Keratinocyte (primary cell): ENCODE data around the gene PPARA. TPM values are rescaled to one million over a fixed set of nuclear protein-coding genes. Genes with fewer than 3 reads are reported as not detected.

ENCODE experiments used
- DNase-seq: peaks from one replicate; pipeline ENCODE4 v3.0.0-alpha.2; 2011; ENCODE audit warnings: low read depth, missing footprints, low spot score
- FAIRE-seq: peaks from 2 replicates; lab custom pipeline; 2011; peaks lifted over from hg19 to GRCh38; lab: Jason Lieb, UNC
- H2AFZ ChIP-seq: 2 replicates; pipeline ENCODE4 v1.6.0; 2012; ENCODE audit warnings: low read length, control low read depth, inconsistent platforms; ENCODE audit not compliant: control insufficient read depth
- H3K27ac ChIP-seq: 2 replicates; pipeline ENCODE4 v1.5.1; 2011; ENCODE audit warnings: low read length; ENCODE audit not compliant: control insufficient read depth, insufficient read depth
- H3K27me3 ChIP-seq: 3 replicates; pipeline ENCODE4 v1.6.0; 2011; ENCODE audit warnings: low read length; ENCODE audit not compliant: control insufficient read depth, insufficient read depth; ENCODE audit errors: extremely low read depth
- H3K36me3 ChIP-seq, 2 experiments: 2 replicates in 1 of 2; 3 replicates in 1 of 2; pipeline ENCODE4 v1.5.1; 2011; ENCODE audit warnings: low read length in 2 of 2, mild to moderate bottlenecking in 1 of 2; ENCODE audit not compliant: control insufficient read depth in 2 of 2, insufficient read depth in 2 of 2; ENCODE audit errors: extremely low read depth in 1 of 2
- H3K4me1 ChIP-seq: 3 replicates; pipeline ENCODE4 v1.5.1; 2011; ENCODE audit warnings: low read length; ENCODE audit not compliant: control insufficient read depth, insufficient read depth; ENCODE audit errors: extremely low read depth
- H3K4me2 ChIP-seq: 3 replicates; pipeline ENCODE4 v1.6.0; 2011; ENCODE audit warnings: low read depth, low read length; ENCODE audit not compliant: control insufficient read depth, insufficient read depth; ENCODE audit errors: extremely low read depth
- H3K4me3 ChIP-seq, 3 experiments: fragments of 200-600 bp in 1 of 3; sonication (generic) in 1 of 3; 2 replicates in 2 of 3; 3 replicates in 1 of 3; pipeline ENCODE4 v1.5.1; 2011 to 2016; ENCODE audit warnings: low read length in 3 of 3, mild to moderate bottlenecking in 3 of 3, control low read depth in 2 of 3, inconsistent platforms in 1 of 3, low read depth in 1 of 3, mixed read lengths in 1 of 3, mixed run types in 1 of 3, moderate library complexity in 1 of 3; ENCODE audit not compliant: control insufficient read depth in 2 of 3, insufficient read depth in 2 of 3; ENCODE audit errors: extremely low read depth in 1 of 3
- H3K79me2 ChIP-seq: 2 replicates; pipeline ENCODE4 v1.6.0; 2012; ENCODE audit warnings: low read length; ENCODE audit not compliant: control insufficient read depth, insufficient read depth
- H3K9ac ChIP-seq: 3 replicates; pipeline ENCODE4 v1.6.0; 2011; ENCODE audit warnings: low read length; ENCODE audit not compliant: control insufficient read depth, insufficient read depth; ENCODE audit errors: extremely low read depth
- H3K9me1 ChIP-seq: 3 replicates; pipeline ENCODE4 v1.6.0; 2011; ENCODE audit warnings: low read length; ENCODE audit not compliant: control insufficient read depth, insufficient read depth; ENCODE audit errors: extremely low read depth
- H3K9me3 ChIP-seq: 2 replicates; pipeline ENCODE4 v1.5.1; 2012; ENCODE audit warnings: low read depth, low read length; ENCODE audit not compliant: control insufficient read depth
- H4K20me1 ChIP-seq: 3 replicates; pipeline ENCODE4 v1.6.0; 2011; ENCODE audit warnings: low read length; ENCODE audit not compliant: control insufficient read depth, insufficient read depth; ENCODE audit errors: extremely low read depth
- CTCF ChIP-seq, 3 experiments: IDR thresholded peaks in 1 of 3; conservative IDR thresholded peaks in 1 of 3; optimal IDR thresholded peaks in 1 of 3; 2 replicates in 2 of 3; 3 replicates in 1 of 3; pipeline versions ENCODE3 to v1.5.1; 2011; ENCODE audit warnings: low read length in 3 of 3, mild to moderate bottlenecking in 3 of 3, moderate library complexity in 2 of 3, control low read depth in 1 of 3, inconsistent platforms in 1 of 3; ENCODE audit not compliant: insufficient read depth in 2 of 3; ENCODE audit errors: extremely low read depth in 1 of 3
- EZH2 ChIP-seq: IDR thresholded peaks from one replicate; pipeline ENCODE4 v1.6.1; 2012; ENCODE audit warnings: inconsistent platforms, mild to moderate bottlenecking, low read length, moderate library complexity
- dilution Hi-C: fragments of 300-500 bp; cut with MboI; formaldehyde crosslinking; loops from one replicate; pipeline ENCODE4 v1.7.0; 2020; ENCODE audit warnings: low sequenced_read_pairs; ENCODE audit not compliant: extremely low pct_ligation_motif_present
- polyA plus RNA-seq, 5 experiments: library from polyadenylated mRNA; depleted of rRNA in 3 of 5; stranded (reverse) in 3 of 5; stranded (forward) in 1 of 5; unstranded in 1 of 5; fragments of >200 nt; gene quantifications; 1 replicate in 1 of 5; 2 replicates in 3 of 5; 3 replicates in 1 of 5; pipeline versions ENCODE4 v1.2.1 to v1.2.3, GENCODE V29; 2011 to 2012; ENCODE audit warnings: missing spikeins in 2 of 5, low read depth in 1 of 5, low replicate concordance in 1 of 5

PPARA gene
- polyA plus RNA-seq, 1 donor (not counting 4 experiments of a cell fraction or from before 2014, with no cell fraction given): 4.9 TPM

GRCh38 chr22:46125311-46125710 lies 25.0 kb upstream of the PPARA start:
- no peak overlapping the region for H3K27ac ChIP-seq
- no peaks in the 10 kb centered on the region for H4K20me1 ChIP-seq
- H3K9ac ChIP-seq: no peak overlapping the region
- no peak for FAIRE-seq
- no peak overlapping the region for H3K4me2 ChIP-seq
- no peaks in the 10 kb centered on the region for H3K9me1 ChIP-seq
- H3K36me3 ChIP-seq: no peaks in the 10 kb centered on the region
- H3K4me3 ChIP-seq: no peak overlapping the region
- H2AFZ ChIP-seq: no peak overlapping the region
- dilution Hi-C loops: no loop called here
- H3K27me3 ChIP-seq: no peaks in the 10 kb centered on the region
- no peaks in the 10 kb centered on the region for H3K9me3 ChIP-seq
- H3K79me2 ChIP-seq: no peaks in the 10 kb centered on the region
- H3K4me1 ChIP-seq: no peaks in the 10 kb centered on the region
- no peak for DNase-seq
- no peak for TF ChIP-seq CTCF (optimal IDR thresholded peaks at IDR 0.05 in 1 of 3, IDR thresholded peaks at IDR 0.05 in 1 of 3, conservative IDR thresholded peaks at IDR 0.05 in 1 of 3; ENCODE audit: extremely low read depth in 1 of 3, insufficient read depth in 2 of 3, low read length in 3 of 3)
- TF ChIP-seq EZH2: no peak

GRCh38 chr22:46125816-46126765 lies 24.2 kb upstream of the PPARA start:
- no peak overlapping the region for H3K9ac ChIP-seq
- dilution Hi-C loops: no loop called here
- no peak for TF ChIP-seq EZH2
- no peak for TF ChIP-seq CTCF (optimal IDR thresholded peaks at IDR 0.05 in 1 of 3, IDR thresholded peaks at IDR 0.05 in 1 of 3, conservative IDR thresholded peaks at IDR 0.05 in 1 of 3; ENCODE audit: extremely low read depth in 1 of 3, insufficient read depth in 2 of 3, low read length in 3 of 3)
- H2AFZ ChIP-seq: no peak overlapping the region
- no peaks in the 10 kb centered on the region for H3K79me2 ChIP-seq
- no peaks in the 10 kb centered on the region for H3K36me3 ChIP-seq
- no peak overlapping the region for H3K4me3 ChIP-seq
- H3K27ac ChIP-seq: no peak overlapping the region
- no peaks in the 10 kb centered on the region for H3K9me1 ChIP-seq
- H3K27me3 ChIP-seq: no peaks in the 10 kb centered on the region
- no peaks in the 10 kb centered on the region for H3K9me3 ChIP-seq
- H4K20me1 ChIP-seq: no peaks in the 10 kb centered on the region
- FAIRE-seq (no peak), DNase-seq (no peak)
- H3K4me2 ChIP-seq: no peak overlapping the region
- no peaks in the 10 kb centered on the region for H3K4me1 ChIP-seq
